Stimulated activated CD8-positive, alpha-beta memory T cell treated with anti-CD3 and anti-CD28 coated beads, Interleukin-7, amount 100 ng/mL, for 4 hours (primary cell): ENCODE data around the gene NTM.

Experiments
- DNase-seq, 2 donors: peaks; one replicate each; pipeline ENCODE4 v3.0.0-alpha.2; 2020; ENCODE audit warnings: low read depth in 2 of 2

Gene NTM

DNA sequence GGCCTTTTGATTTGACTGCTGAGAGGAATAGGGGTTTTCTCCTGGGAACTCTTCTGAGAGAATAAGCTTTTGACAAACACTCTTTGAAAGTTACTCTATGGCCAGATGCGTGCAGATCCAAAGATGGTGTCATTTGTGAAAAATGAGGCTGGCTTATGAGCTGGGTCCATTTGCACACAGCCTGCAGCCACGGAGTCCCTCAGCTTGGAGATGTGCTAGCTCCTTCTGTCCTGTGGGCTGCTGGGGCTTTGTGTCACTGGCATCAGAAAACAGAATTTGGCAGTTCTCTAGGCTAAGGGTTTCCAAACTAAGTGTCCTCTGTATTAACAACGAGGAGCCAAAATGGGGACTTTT is 702.4 kb downstream of the NTM start:
- no peak for DNase-seq

DNA sequence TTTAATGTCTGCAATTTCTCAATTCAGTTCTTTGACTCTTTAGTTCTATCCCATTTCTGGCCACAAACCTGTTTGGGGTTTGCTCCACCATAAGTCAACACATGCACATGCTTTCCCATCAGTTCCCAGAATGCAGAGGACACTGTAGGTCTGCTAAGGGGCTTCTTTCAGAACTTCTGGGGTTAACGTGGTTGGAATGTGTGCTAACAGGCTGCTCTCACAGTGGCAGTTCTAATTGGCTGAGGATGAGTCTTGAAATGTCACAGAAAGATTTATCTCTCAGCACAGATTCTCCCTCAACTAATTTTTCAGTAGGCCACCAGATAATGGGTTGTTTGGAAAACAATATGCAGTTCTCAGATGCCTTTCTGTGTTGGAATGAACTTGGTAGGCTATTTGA is 703.4 kb downstream of the NTM start:
- no peak for DNase-seq

- DNase-seq: no peak
Measured at GRCh38 chr11:132075447-132075846, 705.0 kb downstream of the NTM start.

DNA sequence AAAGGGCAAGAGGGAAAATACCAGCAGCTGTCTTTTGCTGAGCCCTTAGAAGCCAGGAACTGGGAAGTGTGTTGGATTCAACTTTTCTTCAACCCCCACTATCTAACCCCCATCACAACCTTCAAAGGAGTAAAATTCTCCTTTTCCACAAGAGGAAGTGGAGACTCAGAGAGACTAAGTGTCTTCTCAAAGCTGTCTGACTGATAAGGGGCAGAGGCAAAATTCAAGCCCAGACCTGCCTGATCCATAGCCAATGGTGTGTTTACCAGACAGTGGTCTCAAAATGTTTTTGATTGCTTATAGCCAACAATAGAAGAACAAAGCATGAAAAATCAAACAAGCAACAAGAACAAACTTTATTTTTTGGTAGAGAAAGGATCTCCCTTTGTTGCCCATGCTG is 707.0 kb downstream of the NTM start:
- no peak for DNase-seq

- DNase-seq: no peak
Measured at GRCh38 chr11:132078264-132079076, 708.1 kb downstream of the NTM start.

- no peak for DNase-seq
Measured at GRCh38 chr11:132080127-132080526, 709.7 kb downstream of the NTM start.

DNA sequence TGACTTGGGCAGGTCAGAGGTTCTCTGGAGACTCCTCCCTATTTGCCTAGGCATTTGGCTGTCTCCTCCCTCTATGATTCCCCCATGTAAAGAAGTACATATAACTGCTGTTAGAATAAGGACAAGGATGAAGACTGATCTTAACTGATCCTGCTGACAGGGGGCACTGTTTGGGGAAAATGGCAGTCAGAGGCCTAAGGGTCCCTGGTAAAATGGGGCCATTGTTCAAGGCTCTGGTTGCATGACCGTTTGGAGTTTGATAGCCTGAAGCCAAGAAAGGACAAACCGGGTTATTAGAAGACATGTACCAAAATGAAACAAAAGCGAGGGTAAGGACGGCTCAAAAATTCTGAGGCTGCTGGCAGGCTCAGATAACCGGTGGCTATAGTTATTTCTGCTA is 712.2 kb downstream of the NTM start:
- no peak for DNase-seq

DNA sequence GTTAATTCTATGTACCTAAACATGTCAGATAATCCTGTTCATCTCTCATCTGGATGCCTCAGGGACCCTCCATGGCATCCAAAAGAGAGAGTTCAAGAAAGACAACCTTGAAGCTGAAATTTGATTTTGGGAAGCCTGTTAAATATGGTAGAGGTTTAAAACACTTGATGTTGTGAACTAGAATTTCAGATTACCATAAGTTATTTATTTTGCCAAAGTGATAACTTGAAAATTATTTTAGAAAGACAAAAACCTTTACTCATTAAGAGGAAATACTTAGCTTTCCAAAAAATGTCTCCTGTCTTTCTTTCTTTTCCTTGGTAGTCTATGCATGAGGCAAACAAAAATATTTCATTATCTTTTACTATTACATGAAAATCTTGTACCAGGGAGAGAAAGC is 714.0 kb downstream of the NTM start:
- no peak for DNase-seq

DNA sequence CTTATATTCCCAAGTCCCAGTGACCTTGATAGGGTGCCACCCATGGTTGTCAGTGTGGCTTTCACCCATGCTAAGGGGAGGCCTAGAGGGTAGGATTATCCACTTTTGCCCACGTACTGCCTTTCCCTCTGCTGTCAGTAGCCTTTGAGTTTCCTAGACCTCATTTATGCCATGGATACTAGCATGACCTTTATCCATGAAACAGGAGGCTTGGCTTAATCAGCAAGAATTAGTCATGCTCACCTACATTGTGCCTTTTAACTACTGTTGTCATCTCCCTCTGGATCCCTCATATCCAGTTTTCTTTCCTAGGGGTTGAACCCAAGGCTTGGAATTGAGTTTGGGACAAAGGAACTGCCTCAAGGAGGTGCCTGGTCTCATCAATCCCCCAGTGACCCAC is 716.7 kb downstream of the NTM start:
- DNase-seq: no peak

DNA sequence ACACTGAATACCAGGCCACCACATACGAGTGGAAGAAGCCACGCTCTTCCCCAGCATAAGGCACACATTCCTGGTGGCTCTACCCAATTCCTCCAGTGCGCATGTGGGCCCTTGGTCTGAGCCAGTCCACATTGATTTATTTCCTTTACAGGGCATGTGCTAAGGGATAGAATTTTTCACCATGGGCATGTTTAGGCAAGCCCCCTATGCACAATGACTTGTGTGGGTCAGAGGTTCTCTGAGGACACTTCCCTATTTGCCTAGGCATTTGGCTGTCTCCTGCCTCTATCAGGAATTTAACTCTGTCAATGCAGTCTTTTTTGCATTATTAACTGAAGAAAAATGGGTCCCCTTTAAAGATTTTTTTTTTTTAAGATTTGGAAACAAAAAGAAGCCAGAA is 718.1 kb downstream of the NTM start:
- no peak for DNase-seq

- DNase-seq: no peak
Measured at GRCh38 chr11:132093536-132094259, 723.3 kb downstream of the NTM start.

- no peak for DNase-seq
Measured at GRCh38 chr11:132094598-132094997, 724.2 kb downstream of the NTM start.

DNA sequence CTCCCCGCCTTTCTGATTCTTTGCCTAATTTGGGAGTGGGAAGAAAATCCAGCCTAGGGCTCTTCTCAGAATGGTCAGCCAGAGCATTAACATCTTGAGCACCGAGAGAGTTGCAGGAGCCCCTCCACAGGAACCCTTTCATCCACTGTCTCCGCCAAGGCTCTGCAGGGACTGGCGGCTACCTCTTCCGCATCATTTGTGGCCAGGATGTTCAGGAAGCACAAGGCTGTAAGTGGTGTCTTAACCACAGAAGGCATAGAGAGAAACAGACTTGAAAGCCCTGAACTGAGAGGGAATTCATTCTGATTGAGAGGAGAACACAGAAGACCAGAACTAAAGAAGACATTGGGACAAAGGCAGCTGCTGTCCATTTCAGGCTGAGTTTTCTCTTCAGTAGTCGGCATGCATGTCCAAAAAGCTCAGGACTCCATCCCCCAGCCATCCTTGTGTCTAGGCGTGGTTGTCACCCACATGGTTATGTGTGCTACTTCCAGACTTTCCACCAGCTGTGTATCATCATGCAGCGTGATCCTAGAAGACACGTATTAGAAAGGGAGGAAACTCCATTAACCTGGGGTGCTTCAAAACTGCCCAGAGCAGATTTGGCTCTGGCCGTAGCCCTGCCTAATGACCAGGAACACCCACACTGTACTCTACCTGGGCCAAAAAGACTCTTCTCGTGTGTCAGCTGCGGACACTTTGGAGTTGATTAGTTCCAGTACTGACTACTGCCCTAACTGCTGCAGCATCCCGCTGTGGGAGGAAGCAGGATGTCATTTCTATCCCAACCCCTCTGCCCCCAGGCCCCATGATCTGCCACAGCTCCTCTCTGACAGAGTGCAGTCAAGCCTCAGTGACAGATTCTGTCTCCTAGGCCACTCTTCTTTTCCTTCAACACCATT is 725.1 kb downstream of the NTM start:
- DNase-seq: no peak

GRCh38 chr11:132096132-132096825 is 725.9 kb downstream of the NTM start:
- DNase-seq: no peak

DNA sequence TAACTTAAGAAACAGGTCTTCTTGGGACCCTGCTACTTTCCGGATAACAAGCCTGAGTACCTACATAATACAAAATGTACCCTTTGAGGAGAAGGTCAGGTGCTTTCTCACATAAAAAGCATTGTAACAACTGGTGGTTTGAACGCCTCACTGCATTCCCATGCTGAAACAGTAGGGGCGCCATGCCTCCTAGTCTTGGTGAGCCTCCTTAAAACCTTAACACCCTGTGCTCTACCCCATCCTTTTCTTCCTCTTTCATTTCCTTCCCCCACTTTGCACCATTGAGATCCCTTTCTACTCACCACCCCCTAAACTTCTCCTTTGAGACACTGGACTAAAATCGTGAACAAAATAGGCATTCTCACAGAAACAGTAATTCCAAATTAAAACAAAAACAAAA is 729.3 kb downstream of the NTM start:
- no peak for DNase-seq

GRCh38 chr11:132100583-132100982 is 730.2 kb downstream of the NTM start:
- DNase-seq: no peak

DNA sequence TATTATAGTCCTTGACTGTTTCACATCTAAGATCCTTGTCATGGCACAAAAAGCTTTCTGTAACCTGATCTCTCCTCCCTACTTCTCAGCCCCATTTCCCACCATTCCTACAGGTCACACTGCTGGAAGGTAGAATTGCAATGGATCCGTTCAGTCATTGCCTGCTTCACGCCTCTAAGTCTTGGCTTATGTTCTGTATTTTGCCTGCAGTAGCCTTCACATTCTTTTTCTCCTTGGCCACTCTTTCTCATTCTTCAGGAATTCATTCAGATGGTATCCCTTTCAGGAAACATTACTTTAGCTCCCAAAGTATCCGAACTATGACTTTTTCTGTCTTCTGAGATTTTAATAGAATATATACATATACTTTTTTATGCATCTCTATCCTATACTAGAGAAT is 731.5 kb downstream of the NTM start:
- DNase-seq: no peak

GRCh38 chr11:132103021-132103420 is 732.6 kb downstream of the NTM start:
- no peak for DNase-seq

DNA sequence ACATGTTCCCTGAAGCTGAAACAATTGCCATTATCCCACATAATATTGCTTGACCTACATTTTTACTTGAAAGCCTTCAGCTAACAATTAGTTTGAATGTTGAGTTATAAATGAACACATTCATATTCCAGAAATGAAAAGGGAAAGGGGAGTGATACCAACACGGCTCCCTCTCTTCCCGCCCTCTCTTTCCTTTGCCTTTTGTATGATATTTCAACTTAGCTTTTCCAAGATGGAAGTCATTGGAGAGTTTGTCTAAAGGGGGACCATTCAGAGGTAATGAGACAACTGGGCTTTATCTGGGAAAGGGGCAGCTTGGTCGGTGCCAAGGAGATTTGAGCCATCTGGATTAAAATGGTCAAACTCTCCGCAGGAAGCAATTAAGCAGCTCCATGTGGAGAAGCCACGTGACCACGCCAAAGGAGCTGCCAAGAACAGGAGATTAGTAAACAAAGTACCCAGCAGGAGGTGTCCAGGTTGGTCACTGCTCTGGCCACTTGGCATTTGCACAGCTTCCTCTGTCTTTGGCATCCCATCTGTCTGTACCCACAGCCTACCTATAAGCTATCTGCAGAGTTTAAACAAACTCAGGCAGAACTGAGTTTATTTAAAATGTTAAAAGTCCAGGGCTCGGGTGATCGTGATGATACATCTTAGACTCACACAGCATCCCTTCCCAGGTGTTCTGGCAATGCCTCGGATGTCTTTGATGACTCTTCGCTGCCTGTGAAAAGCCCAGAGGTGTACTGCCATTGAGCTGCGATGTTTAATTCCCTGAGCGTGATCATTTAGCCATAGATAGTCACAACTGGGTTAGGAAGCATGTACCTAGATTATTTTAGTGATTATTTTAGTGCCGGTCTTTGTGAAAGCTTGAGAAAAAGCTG is 735.9 kb downstream of the NTM start:
- DNase-seq: no peak

DNA sequence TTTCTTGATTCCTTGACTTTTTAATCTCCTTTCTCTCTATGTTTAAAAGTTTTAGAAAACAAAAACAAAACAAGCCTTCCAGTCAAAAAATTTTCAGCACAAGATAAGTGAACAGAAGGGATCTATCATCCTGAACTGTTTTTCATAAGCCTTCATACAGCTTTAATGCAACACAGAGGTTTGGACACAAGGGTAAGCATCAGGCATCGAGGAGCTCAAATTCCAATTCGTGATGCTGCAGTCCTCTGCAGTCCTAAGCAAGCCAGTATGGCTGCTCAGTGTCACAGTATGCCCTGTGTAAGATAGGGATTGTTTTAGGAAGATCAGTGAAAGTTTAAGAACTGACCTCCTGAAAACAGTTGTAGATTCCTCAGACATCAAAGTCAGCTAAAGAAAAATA is 740.9 kb downstream of the NTM start:
- DNase-seq: no peak

GRCh38 chr11:132111838-132112237 is 741.4 kb downstream of the NTM start:
- DNase-seq: no peak
